ENCODE measurements around the gene CFB. TPM values are rescaled to one million over a fixed set of nuclear protein-coding genes. Genes with fewer than 3 reads are reported as not detected.

CFB gene
- total RNA-seq, 1 experiment from 2014 or later: 1.4 TPM

GRCh38 chr6:31927242-31927862, 18.5 kb upstream of the CFB start, which contains the start of gene C2:
Gene C2 (plus strand): TSS chr6:31927717. CDS start chr6:31927753, 36 bp downstream.
- no peak within 1 kb of the TSS for H3K4me3 Mint-ChIP-seq
- no peak for ATAC-seq
- DNase-seq (ENCODE audit: low spot score): no peak
- no peaks in the 10 kb centered on the region for H3K36me3 Mint-ChIP-seq
- peaks cover 17% of the 10 kb centered on the region for H3K27me3 Mint-ChIP-seq (ENCODE audit: low read depth)
- TF ChIP-seq, protein P1, sequence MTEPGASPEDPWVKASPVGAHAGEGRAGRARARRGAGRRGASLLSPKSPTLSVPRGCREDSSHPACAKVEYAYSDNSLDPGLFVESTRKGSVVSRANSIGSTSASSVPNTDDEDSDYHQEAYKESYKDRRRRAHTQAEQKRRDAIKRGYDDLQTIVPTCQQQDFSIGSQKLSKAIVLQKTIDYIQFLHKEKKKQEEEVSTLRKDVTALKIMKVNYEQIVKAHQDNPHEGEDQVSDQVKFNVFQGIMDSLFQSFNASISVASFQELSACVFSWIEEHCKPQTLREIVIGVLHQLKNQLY (CRISPR knock-in tag; IDR thresholded peaks at IDR 0.05): no peak
- peak; percentile 87 for TF ChIP-seq GABPB1 (CRISPR knock-in tag; IDR thresholded peaks at IDR 0.05)
- no peaks in the 10 kb centered on the region for H3K4me1 Mint-ChIP-seq
- CTCF ChIA-PET: interaction anchor here (1.7 kb wide), 1 partner anchor 25 kb away, joined by 5 read pairs; no protein-coding TSS in a partner anchor
- no peak within 1 kb of the TSS for H3K27ac Mint-ChIP-seq
- POLR2A ChIA-PET: no interaction called here
- peaks cover 5% of the 10 kb centered on the region for H3K9me3 Mint-ChIP-seq

DNA sequence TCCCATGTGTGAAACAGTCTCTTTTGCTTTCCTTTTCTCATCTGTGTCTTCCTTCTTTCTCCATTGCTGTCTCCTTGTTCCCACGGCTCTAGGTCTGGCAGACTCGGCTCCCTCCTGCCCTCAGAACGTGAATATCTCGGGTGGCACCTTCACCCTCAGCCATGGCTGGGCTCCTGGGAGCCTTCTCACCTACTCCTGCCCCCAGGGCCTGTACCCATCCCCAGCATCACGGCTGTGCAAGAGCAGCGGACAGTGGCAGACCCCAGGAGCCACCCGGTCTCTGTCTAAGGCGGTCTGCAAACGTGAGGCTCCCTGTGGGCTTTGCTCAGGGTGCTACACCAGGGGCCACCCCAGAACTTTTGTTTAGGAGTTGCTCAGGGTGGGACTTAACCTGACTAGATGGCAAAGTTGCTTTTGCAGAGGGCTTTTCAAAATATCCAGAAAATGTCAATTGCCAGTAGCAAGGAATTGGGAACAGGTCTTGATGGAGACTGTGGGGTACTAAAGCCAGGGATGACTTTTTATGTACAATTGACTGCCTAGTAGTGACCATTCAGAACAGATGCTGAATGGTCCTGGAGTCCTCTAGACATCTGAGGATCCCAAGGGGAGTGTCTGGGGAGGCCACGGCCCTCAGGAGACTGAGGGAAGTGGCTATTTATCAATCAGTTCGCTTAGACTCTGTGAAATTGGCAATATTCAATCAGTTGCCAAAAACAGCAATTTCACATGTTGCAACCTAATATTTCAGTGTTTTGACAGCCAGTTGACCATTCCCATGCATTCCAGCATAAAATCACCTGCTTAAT, 17.8 kb upstream of the CFB start:
- DNase-seq (ENCODE audit: low spot score) (no peak), ATAC-seq (no peak)
- no peak for TF ChIP-seq ATF1 (CRISPR knock-in tag; IDR thresholded peaks at IDR 0.05)
- TF ChIP-seq CDX4 (CRISPR knock-in tag; IDR thresholded peaks at IDR 0.05; ENCODE audit: borderline replicate concordance): no peak
- no peak for TF ChIP-seq ZNF263 (CRISPR knock-in tag; IDR thresholded peaks at IDR 0.05; ENCODE audit: low read depth)
- Mint-ChIP-seq H3K27ac (no peak overlapping the region), H3K27me3 (ENCODE audit: low read depth) (peaks cover 20% of the 10 kb centered on the region), H3K9me3 (peaks cover 9% of the 10 kb centered on the region), H3K4me3 (no peak overlapping the region), H3K4me1 (no peaks in the 10 kb centered on the region), H3K36me3 (no peaks in the 10 kb centered on the region)
- POLR2A ChIA-PET: no interaction called here
- CTCF ChIA-PET: interaction anchor here (1.7 kb wide), 1 partner anchor 24 kb away, joined by 5 read pairs; no protein-coding TSS in a partner anchor

DNA sequence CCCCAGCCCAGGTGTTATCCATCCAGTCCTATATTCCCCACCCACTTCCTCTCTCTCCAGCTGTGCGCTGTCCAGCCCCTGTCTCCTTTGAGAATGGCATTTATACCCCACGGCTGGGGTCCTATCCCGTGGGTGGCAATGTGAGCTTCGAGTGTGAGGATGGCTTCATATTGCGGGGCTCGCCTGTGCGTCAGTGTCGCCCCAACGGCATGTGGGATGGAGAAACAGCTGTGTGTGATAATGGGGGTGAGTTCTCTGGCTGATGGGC, 17.3 kb upstream of the CFB start:
- Mint-ChIP-seq H3K9me3 (peaks cover 13% of the 10 kb centered on the region), H3K4me3 (no peak overlapping the region), H3K27me3 (ENCODE audit: low read depth) (peaks cover 26% of the 10 kb centered on the region), H3K36me3 (no peaks in the 10 kb centered on the region), H3K27ac (no peak overlapping the region), H3K4me1 (no peaks in the 10 kb centered on the region)
- ChIA-PET CTCF (interaction anchor here (1.7 kb wide), 1 partner anchor 24 kb away, joined by 5 read pairs; no protein-coding TSS in a partner anchor), POLR2A (no interaction called here)
- DNase-seq (ENCODE audit: low spot score) (no peak), ATAC-seq (no peak)
- TF ChIP-seq ZNF232 (CRISPR knock-in tag; IDR thresholded peaks at IDR 0.05): no peak
- no peak for TF ChIP-seq NR1H2 (CRISPR knock-in tag; IDR thresholded peaks at IDR 0.05)
- TF ChIP-seq, protein P2, sequence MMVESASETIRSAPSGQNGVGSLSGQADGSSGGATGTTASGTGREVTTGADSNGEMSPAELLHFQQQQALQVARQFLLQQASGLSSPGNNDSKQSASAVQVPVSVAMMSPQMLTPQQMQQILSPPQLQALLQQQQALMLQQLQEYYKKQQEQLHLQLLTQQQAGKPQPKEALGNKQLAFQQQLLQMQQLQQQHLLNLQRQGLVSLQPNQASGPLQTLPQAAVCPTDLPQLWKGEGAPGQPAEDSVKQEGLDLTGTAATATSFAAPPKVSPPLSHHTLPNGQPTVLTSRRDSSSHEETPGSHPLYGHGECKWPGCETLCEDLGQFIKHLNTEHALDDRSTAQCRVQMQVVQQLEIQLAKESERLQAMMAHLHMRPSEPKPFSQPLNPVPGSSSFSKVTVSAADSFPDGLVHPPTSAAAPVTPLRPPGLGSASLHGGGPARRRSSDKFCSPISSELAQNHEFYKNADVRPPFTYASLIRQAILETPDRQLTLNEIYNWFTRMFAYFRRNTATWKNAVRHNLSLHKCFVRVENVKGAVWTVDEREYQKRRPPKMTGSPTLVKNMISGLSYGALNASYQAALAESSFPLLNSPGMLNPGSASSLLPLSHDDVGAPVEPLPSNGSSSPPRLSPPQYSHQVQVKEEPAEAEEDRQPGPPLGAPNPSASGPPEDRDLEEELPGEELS (CRISPR knock-in tag; IDR thresholded peaks at IDR 0.05): no peak
- no peak for TF ChIP-seq CTCF (IDR thresholded peaks at IDR 0.05)
- TF ChIP-seq TEAD4 (CRISPR knock-in tag; IDR thresholded peaks at IDR 0.05): no peak
- no peak for TF ChIP-seq NFE2L1 (CRISPR knock-in tag; IDR thresholded peaks at IDR 0.05)
- TF ChIP-seq ZNF396 (CRISPR knock-in tag; IDR thresholded peaks at IDR 0.05; ENCODE audit: borderline replicate concordance): no peak
- TF ChIP-seq NFATC4 (CRISPR knock-in tag; IDR thresholded peaks at IDR 0.05): no peak
- TF ChIP-seq, protein P3, sequence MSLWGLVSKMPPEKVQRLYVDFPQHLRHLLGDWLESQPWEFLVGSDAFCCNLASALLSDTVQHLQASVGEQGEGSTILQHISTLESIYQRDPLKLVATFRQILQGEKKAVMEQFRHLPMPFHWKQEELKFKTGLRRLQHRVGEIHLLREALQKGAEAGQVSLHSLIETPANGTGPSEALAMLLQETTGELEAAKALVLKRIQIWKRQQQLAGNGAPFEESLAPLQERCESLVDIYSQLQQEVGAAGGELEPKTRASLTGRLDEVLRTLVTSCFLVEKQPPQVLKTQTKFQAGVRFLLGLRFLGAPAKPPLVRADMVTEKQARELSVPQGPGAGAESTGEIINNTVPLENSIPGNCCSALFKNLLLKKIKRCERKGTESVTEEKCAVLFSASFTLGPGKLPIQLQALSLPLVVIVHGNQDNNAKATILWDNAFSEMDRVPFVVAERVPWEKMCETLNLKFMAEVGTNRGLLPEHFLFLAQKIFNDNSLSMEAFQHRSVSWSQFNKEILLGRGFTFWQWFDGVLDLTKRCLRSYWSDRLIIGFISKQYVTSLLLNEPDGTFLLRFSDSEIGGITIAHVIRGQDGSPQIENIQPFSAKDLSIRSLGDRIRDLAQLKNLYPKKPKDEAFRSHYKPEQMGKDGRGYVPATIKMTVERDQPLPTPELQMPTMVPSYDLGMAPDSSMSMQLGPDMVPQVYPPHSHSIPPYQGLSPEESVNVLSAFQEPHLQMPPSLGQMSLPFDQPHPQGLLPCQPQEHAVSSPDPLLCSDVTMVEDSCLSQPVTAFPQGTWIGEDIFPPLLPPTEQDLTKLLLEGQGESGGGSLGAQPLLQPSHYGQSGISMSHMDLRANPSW (CRISPR knock-in tag; conservative IDR thresholded peaks at IDR 0.05; ENCODE audit: low read depth): no peak
- no peak for TF ChIP-seq CREB1 (CRISPR knock-in tag; IDR thresholded peaks at IDR 0.05)
- no peak for TF ChIP-seq ESRRA (CRISPR knock-in tag; IDR thresholded peaks at IDR 0.05; ENCODE audit: borderline replicate concordance)
- no peak for TF ChIP-seq FOXJ3 (CRISPR knock-in tag; IDR thresholded peaks at IDR 0.05; ENCODE audit: borderline replicate concordance)
- no peak for TF ChIP-seq FOXP1 (CRISPR knock-in tag; IDR thresholded peaks at IDR 0.05; ENCODE audit: borderline replicate concordance)
